Hematopoietic multipotent progenitor cell treated with erythropoietin and hydrocortisone succinate and interleukin-3 and kit ligand, for 17 days (in vitro differentiated cells): ENCODE data around the gene BMERB1.
"Not testable (repeated sequence)": the region's sequence is repeated elsewhere in the genome, so short reads cannot be mapped to it uniquely, and the experiment has no call there.

ENCODE experiments used
- DNase-seq: peaks from one replicate; pipeline ENCODE4 v3.0.0-alpha.2; 2015; ENCODE audit warnings: low spot score

BMERB1 gene

GRCh38 chr16:15434425-15435215, at the start of gene BMERB1:
BMERB1 (plus strand) TSS chr16:15434588; CDS start chr16:15434654, 66 bp downstream.
- no peak for DNase-seq

DNA sequence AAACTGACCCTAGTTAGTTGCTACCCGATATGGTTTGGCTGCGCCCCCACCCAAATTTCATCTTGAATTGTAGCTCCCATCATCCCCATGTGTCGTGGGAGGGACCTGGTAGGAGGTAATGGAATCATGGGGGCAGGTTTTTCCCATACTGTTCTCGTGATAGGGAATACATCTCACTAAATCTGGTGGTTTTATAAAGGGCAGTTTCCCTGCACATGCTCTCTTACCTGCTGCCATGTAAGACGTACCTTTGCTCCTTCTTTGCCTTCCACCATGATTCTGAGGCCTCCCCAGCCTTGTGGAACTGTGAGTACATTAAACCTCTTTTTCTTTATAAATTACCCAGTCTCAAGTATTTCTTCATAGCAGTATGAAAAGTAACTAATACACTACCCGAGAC, 46.3 kb upstream of the BMERB1 start:
- DNase-seq = not testable (repeated sequence)

DNA sequence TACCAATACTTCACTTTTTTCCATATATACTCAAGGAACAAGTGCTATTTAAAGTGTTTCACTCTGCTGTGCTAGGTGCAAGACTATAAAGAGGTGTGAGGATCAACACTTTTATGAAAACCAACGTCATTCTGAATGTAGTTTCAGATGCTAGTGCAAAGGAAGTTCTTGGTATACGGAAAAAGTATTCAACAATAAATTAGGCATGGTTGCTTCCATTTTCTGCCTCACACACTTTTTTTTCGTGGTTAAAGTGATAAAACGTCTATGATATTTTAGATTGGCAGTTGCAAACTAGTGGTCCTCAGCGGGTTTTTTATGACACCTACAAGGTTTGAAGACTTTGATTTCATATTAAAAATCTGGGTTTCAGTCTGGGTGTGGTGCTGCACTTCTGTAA, 44.5 kb upstream of the BMERB1 start:
- DNase-seq = not testable (repeated sequence)

DNA sequence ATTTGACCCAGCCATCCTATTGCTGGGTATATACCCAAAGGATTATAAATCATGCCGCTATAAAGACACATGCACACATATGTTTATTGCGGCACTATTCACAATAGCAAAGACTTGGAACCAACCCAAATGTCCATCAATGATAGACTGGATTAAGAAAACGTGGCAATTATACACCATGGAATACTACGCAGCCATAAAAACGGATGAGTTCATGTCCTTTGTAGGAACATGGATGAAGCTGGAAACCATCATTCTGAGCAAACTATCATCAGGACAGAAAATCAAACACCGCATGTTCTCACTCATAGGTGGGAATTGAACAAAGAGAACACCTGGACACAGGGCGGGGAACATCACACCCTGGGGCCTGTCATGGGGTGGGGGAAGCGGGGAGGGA, 41.4 kb upstream of the BMERB1 start:
- DNase-seq = not testable (repeated sequence)

DNA sequence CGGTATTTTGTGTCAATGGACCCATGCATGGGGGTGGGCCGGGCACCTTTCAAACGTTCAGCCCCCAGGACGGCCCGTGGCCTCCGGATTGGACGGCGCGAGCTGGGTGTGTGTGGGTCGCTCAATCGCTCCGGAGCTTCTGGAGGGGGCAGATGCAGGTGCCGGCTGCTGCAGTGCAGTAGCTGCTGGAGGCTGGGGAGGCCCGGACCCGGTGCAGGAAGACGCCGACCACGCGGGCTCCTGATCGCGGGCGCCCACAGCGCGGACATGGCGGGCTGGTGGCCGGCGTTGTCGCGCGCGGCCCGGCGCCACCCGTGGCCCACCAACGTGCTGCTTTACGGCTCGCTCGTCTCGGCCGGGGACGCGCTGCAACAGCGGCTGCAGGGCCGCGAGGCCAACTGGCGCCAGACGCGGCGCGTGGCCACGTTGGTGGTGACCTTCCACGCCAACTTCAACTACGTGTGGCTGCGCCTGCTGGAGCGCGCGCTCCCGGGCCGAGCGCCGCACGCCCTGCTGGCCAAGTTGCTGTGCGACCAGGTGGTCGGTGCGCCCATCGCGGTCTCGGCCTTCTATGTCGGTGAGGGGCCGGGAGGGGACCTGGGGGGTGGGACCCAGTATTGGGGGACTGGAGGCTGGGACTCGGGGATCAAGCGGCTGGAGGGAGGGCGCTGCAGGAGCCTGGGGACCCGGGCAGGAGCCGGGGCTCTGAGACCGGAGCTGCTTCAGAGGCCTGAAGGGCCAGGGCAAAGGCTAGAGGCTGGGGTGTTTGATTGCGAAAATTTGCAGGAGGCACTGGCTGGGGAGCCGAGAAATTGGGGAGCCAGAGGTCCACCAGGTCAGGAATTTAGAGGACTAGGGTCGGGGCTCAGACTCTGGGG, 38.5 kb upstream of the BMERB1 start, which contains the start of gene MPV17L:
TSS of gene MPV17L (plus strand) at position 124 of the 878 bp plus-strand sequence. CDS start at position 268, 144 bp downstream.
- DNase-seq = not testable (repeated sequence)

- DNase-seq = not testable (repeated sequence)
These were observed 37.9 kb upstream of the BMERB1 start for GRCh38 chr16:15396509-15396829.

- no peak for DNase-seq
These were observed 37.3 kb upstream of the BMERB1 start for GRCh38 chr16:15396948-15397594.

DNA sequence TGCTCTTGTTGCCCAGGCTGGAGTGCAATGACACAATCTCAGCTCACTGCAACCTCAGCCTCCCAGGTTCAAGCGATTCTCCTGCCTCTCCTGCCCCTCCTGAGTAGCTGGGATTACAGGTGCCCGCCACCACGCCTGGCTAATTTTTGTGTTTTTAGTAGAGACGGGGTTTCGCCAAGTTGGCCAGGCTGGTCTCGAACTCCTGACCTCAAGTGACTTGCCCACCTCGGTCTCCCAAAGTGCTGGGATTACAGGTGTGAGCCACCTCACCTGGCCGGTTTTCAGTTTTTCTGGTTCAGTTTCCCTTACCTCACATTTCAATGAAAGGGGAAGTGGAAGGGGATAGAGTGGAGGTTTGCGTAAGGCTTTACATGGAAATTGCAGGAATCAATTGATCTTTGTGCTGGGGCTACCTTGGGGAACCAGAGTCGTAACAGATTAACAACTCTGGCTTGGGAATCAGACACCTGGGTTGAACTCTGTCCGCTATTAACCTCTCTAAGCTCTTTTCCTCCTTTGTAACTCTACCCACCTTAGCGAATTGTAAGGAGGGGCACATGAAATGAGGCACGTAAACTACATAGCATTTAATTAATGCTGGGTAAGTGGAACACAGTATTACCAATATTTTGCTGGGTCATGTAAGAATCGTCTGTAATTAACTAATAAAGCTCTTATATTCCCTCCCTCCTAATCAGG, 35.6 kb upstream of the BMERB1 start:
- DNase-seq = no peak

DNA sequence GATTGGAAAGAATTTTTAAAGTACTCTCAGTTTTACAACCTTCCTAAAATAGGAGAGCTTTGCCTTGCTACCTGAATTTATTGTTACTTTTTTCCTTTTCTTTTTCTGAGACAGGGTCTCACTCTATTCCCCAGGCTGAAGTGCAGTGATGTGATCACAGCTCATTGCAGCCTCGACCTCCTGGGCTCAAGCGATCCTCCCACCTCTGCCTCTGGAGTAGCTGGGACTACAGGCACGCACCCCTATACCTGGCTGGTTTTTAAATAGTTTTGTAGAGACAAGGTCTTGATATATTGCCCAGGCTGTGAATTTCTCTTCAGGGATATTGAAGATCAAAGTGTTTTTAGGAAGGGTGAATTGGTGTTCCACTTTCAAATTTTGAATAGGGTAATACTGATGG, 35.1 kb upstream of the BMERB1 start:
- no peak for DNase-seq

DNA sequence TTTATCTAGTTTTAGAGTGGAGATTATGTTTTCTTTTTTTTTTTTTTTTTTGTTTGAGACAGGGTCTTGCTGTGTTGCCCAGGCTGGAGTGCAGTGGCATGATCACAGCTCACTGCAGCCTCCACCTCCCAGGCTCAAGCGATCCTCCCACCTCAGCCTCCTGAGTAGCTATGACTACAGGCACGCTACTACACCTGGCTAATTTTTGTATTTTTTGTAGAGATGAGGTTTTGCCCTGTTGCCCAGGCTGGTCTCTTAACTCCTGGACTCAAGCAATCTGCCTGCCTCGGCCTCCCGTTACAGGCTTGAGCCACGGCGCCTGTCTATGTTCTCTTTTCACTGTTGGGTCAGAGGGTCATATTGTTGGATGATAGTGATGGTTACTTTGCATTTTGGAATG, 34.1 kb upstream of the BMERB1 start:
- DNase-seq = not testable (repeated sequence)

GRCh38 chr16:15401972-15402371, 32.4 kb upstream of the BMERB1 start:
- DNase-seq = no peak

- DNase-seq = no peak
These were observed 30.9 kb upstream of the BMERB1 start for GRCh38 chr16:15403392-15403995.

GRCh38 chr16:15404091-15404490, 30.3 kb upstream of the BMERB1 start:
- not testable (repeated sequence) for DNase-seq

DNA sequence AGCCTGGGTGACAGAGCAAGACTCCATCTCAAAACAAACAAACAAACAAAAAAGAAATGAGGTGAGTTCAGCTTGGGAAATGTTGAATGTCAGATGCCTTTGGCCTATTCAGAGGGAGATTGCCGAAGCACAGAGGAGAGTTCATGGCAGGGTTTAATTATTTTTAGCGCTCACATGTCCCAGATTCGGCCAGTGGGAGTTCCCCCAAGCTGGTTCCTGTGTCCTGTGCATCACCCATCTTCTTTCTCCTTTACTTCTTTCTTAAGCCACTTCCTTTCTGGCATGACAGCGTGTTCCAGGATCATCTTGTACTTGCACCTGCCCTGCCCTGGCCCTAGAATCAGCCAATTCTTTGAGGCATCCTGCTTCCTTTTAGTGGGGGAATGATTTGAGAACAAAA, 29.6 kb upstream of the BMERB1 start:
- no peak for DNase-seq

DNA sequence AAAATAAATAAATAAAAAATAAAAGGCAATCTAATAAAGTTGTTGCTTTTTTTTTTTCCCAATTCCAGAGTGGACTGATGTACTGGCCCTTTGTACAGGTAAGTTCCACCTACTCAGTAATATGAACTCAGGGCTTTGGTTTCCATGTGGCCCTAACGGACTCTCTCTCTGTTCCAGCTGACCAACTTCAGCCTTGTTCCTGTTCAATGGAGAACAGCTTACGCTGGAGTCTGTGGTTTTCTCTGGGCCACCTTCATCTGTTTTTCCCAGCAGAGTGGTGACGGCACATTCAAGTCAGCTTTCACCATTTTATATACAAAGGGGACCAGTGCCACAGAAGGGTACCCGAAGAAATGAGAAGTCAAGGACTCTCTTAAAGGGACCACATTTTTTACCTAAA, 26.6 kb upstream of the BMERB1 start:
- DNase-seq = not testable (repeated sequence)

DNA sequence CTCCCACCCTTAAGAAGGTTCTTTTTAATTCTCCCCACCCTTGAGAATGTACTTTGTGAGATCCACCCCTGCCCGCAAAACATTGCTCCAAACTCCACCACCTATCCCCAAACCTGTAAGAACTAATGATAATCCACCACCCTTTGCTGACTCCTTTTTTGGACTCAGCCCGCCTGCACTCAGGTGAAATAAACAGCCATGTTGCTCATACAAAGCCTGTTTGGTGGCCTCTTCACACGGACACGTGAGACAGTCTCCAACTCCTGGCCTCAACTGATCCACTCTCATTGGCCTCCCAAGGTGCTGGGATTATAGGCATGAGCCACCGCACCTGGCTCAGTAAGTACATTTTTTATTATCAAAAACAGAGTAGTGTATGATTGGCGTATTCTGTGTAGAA, 24.9 kb upstream of the BMERB1 start:
- not testable (repeated sequence) for DNase-seq

- DNase-seq = no peak
These were observed 18.8 kb upstream of the BMERB1 start for GRCh38 chr16:15415511-15415985.

DNA sequence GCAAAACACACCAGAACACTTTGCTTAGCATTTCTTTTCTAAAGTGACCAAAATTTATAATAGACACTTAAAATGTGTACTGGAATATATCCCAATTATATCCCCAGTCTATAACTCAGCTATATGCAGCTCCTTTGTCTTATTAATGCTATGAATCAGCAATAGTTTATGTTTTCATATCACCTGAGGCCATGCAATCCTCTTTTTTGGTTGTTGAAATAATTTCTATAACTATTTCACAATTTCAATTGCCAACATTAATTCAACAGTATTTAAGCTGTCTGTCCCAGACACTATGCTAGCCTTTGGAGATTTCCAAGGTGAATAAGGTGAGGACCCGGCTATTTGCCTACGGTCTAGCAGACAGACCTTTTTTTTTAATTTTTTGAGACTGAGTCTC, 17.2 kb upstream of the BMERB1 start:
- DNase-seq = no peak

- no peak for DNase-seq
These were observed 16.2 kb upstream of the BMERB1 start for GRCh38 chr16:15418206-15418605.

DNA sequence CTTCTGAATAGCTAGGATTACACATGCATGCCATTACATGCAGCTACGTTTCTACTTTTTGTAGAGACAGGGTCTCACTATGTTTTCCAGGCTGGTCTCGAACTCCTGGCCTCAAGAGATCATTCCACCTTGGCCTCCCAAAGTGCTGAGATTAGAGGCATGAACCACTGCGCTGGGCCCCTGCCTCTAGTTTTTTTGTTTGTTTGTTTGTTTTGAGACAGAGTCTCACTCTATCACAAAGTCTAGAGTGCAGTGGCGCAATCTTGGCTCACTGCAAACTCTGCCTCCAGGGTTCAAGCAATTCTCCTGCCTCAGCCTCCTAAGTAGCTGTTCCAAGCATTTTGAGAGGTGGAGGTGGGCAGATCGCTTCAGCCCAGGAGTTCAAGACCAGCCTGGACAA, 12.7 kb upstream of the BMERB1 start:
- DNase-seq = not testable (repeated sequence)

- DNase-seq = no peak
These were observed 12.2 kb upstream of the BMERB1 start for GRCh38 chr16:15422222-15422621.
